HG03066 (cell line): ENCODE data around the gene SORCS3.

Experiments used
- ATAC-seq: cut with Tn5 transposase; IDR thresholded peaks from one replicate; pipeline ENCODE4 v1.9.1; 2021; ENCODE audit warnings: low read depth; ENCODE audit not compliant: unreplicated experiment

SORCS3 gene

DNA sequence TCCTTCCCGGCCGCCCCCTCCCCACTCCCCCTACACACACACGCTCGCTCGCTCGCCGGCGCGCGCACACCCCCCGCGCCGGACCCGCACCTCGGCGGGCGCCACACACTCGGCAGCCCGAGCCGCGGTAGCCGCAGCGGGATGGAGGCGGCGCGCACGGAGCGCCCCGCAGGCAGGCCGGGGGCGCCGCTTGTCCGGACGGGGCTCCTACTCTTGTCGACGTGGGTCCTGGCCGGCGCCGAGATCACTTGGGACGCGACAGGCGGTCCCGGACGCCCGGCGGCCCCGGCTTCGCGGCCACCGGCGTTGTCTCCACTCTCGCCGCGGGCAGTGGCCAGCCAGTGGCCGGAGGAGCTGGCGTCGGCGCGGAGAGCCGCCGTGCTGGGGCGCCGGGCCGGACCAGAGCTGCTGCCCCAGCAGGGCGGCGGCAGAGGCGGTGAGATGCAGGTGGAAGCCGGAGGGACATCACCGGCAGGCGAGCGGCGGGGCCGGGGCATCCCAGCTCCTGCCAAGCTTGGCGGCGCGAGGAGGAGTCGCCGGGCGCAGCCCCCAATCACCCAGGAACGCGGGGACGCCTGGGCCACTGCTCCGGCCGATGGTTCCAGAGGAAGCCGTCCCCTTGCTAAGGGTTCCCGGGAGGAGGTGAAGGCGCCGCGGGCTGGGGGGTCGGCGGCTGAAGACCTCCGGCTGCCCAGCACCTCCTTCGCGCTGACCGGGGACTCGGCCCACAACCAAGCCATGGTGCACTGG lies at the start of gene SORCS3:
Gene SORCS3, plus strand, starts transcription at position 104 of the 750 bp plus-strand sequence.
- no peak for ATAC-seq

DNA sequence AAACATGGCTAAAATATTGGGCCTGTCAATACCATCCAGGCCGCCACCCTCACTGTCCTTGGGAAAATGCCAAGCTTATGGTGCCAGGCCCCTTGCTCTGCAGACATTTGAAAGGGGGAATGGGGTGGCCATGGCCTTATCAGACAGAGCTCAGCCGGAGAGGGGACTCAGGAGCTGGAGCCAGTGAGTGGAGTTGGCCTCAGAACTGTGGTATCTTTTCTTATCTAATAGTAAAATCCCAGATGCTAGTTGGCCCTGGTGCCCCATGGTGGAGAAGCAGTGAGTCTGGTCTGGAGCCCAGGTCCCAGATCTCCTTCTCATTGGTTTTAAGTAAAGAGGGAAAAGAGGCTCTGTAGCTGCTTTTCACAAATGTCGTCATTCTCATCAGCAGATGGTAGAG lies 49.6 kb upstream of the SORCS3 start:
- no peak for ATAC-seq

DNA sequence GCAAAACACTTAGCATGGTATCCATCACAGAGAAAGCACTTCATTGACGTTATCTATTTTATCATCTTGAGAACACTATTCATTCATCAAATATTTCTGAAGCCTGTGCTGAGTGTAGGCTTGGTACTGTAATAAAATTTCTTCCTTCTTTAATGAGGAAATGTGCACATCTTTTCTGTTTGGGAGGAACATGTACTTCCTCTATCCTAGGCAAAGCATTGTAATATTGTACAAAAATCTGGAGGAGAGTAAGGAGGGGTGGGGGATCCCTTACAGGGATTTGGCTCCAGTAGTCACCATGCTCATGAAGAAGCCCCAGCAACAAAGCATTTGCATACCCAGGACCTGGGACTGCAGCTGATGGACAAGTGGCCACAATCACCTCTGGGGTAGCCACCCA lies 39.9 kb upstream of the SORCS3 start:
- no peak for ATAC-seq

DNA sequence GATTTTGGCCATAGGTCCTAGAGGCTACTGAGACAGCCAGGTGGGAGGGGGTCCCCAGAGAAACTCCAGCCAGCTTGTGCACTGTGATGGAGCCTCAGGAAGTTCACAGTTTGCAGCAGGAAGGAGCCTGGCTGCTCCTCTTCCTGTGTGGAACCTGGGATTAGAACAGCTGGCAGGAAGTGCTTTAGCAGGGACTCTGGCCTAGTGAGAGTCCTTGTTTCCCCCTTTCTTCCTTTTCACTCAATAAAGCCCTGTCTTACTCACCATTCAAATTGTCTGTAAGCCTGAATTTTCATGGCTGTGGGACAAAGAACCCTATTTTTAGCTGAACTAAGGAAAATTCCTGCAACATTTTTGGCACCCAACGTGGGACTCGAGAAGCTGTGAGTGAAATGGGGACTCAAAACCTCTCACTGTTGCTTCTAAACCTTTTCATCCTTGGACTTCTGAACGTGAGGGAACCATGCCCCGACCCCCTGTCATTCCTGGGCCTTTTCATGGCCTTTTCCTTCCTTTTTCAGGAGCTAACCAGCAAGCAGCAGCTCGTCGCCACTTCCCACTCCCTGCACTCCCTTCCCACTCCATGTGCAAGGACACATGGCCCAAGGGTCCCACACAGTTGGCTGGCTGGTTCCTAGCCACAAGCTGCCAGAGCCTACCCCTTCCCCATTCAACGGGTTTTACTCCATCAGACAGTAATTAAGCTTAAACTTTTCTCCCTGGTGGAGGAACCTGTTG lies 32.8 kb upstream of the SORCS3 start:
- ATAC-seq: no peak

DNA sequence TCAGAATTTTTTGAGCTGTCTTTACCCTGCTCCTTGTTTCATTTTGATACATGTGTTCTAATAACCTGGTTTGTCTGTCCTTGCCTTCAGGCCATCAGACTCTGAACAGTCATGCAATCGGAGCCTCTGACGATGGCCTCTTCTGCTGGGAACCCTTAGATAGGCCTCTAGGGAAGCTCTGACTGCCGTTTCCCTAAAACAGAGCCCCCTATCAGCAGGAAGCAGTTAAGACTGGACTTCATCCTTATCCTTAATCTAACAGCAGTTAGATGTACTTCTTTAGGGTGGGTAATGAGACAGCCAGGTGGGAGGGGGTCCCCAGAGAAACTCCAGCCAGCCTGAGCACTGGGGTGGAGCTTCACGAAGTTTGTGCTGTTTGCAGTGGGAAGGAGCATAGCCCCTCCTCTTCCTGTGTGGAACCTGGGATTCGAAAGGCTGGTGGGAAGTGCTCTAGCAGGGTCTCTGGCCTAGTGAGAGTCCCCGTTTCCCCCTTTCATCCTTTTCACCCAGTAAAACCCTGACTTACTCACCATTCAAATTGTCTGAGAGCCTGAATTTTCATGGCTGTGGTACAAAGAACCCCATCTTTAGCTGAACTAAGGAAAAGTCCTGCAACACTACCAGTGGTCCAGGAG lies 28.4 kb upstream of the SORCS3 start:
- no peak for ATAC-seq

DNA sequence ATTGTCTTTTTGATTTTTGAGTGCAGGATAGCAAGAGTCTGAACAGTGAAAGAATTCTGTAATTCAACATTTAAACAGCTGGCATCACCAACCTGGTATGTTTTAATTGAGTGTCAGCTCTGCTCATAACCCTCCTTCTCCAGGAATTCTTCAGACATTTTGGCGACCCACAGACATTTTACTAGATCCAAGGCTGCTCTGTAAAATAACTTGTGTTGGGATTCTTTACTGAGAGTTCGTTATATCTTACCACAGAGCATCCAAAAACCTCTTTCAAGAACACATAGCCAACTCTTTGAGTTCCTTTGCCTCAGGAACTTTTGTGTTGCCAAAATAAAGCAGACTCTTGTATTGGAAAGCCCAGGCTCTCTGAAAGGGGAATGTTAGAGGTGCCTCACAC lies 27.7 kb upstream of the SORCS3 start:
- no peak for ATAC-seq

DNA sequence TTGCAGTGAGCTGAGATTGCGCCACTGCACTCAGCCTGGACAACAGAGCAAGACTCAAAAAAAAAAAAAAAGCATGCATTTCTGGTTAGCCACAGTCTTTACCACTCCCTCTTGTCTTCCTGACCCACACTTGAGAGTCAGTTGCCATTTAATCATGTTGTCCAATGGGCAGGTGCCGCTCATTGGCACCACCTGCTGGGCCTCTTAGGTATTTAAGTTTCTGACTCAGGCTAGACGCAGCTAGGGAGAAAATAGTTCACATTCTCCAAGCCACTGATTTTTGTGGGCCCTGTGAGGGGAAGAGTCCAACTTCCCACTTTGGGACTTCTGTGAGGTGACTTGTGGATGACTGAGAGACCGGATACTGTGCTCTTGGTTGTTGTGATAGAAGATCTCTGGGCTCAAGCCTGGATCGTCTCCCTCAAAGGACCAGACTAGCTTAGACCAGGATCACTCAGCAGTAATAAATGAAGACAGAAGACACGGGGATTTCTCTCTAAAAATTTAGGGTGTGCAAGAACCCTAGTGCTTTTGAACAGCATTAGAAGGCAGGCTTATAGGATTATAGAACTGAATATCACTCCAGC lies 26.8 kb upstream of the SORCS3 start:
- no peak for ATAC-seq

DNA sequence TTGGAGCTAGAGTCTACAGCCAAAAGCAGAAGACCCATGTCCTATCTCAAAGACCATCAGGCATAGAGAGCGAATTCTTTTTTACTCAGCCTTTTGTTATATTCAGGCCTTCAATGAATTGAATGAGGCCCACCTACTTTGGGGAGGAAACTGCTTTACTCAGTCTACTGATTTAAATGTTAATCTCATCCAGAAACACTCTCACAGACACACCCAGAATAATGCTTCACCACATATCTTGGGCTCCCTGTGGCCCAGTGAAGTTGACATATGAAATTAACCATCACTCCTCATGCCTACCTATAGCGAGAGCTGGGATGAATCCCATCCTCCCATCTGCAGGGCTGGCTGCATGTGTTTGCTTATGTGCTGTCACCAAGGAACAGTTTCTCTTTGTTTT lies 26.0 kb upstream of the SORCS3 start:
- ATAC-seq: no peak

DNA sequence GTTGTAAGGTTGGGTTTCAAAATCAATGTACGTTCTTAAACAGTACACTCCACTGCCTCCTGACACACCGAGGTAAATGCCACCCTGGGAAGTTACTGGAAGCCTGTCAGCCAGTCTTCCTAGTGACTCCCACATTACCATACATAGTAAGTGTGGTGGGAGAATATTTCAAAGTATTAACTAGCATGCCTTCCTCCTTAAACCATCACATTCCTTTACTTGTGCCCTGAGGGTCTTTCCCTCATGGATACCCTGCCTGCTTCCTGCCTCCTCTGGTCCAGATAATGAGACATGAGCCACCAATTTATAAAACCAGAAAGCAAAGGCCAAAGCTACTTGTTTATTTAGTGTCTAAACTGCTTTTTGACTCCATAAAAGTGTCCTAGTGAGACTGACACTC lies 23.3 kb upstream of the SORCS3 start:
- ATAC-seq: no peak

DNA sequence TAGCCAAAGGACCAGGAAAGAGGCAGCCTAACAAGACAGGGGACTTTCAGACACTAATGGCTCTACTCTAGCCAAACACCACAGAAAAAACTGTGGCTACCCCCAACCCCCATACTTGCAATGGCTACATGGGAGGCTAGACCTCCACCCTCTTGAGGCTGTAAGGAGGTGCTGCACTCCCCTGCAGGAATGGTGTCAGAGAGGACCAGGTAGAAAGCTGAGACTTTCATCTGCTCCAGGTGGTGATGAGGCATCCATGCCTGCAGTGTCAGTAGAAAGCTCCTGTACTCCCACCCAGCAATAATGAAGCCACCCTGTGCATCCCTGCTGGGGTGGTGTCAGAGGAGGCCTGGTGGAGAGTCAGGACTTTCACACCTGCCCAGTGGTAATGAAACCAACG lies 18.9 kb upstream of the SORCS3 start:
- ATAC-seq: no peak

DNA sequence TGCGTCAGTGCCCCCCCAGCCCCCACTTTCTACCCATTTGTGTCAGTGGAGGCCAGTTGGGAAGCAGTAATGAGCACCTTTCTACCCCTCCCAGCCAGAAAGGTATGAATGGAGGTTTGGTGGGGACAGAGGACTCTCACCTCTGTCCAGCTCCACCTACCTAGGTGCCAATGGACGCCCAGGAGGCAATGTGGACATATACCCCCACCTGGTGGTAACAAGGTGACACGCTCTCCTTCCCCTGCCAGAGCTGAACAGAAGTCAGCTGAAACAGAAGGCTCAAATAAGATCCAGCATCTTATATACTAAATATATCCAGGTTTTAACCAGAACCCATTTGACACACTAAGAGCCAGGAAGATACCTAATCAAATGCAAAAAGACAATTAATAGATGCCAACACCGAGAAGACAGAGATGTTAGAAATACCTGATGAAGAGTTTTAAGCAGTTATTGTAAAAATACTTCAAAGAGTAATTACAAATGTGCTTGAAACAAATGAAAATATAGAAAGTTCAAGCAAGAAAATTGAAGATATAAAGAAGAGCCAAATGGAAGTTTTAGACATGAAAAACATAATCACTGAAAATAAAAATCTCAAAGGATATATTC lies 18.4 kb upstream of the SORCS3 start:
- ATAC-seq: no peak

DNA sequence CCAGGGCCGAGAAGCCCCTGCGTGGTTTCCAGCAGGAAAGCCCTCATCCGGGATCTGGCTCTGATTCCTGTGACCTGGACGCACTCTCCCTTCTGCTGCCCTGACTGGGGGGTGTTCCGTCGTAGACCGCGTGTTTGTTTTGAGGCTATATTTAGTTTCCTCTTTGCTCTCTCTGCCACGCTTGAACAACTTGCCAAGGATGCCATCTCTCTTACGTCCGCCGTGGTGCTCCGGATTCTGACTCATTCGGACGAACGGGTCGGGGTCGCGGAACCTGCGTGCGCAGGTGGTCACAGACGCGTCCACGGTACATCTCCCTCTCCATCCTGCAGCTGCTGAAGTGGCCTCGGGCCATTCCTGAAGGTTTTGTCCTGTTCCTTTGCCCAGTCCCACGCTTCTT lies 10.4 kb upstream of the SORCS3 start:
- ATAC-seq: no peak

DNA sequence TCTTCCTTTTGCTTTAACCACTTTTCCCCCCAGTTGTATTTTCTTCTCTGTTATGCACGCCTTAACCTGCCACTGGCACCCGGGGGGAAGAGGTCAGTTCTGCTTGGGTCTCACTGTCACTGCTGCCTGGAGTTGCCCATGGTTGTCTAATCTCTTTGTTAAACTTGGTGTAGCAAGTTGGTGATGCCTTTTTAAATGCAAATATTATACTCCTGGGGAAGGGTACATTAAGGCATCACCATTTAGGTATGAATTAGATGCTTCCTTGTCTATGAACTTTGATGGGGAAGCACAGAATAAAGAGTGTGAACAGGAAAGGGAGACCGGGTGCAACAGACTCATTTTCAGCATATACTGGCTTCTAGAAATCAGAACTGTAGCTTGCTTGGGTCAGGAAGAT lies 9.1 kb upstream of the SORCS3 start:
- ATAC-seq: no peak

DNA sequence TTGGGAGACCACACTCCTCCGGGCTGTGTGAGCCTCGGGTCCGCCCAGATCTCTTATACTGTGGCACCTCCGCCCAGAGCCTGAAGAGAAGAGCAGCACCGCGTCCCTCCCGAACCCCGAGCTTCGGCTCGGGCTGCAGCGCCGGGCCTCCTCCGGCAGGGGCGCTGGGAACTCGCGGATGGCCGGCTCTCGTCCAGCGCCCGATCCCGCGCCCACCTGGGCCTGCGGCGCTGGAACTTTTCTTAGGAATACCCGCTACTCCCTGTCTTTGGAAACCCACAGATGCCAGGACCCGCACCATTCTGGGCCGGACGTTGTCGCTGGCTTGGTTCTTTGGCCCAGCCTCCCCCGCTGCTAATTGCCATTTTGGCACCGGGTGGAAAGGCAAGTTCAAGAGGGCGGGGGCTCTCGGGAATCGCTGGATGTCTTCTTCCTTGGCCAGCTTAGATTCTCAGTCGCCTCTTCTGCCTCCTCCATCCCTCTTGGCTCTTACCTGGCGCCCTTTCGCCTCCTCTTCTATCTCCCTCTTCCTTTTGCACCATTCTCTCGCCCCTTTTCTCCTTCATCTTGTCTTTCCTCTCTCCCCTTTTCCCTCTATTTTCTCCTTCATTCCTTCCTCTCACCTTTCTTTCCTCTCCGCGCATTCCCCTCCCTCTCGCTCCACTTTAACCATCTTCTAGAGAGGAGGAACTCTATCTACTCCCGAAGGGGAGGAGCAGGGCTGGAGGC lies 2.1 kb upstream of the SORCS3 start:
- ATAC-seq: no peak

DNA sequence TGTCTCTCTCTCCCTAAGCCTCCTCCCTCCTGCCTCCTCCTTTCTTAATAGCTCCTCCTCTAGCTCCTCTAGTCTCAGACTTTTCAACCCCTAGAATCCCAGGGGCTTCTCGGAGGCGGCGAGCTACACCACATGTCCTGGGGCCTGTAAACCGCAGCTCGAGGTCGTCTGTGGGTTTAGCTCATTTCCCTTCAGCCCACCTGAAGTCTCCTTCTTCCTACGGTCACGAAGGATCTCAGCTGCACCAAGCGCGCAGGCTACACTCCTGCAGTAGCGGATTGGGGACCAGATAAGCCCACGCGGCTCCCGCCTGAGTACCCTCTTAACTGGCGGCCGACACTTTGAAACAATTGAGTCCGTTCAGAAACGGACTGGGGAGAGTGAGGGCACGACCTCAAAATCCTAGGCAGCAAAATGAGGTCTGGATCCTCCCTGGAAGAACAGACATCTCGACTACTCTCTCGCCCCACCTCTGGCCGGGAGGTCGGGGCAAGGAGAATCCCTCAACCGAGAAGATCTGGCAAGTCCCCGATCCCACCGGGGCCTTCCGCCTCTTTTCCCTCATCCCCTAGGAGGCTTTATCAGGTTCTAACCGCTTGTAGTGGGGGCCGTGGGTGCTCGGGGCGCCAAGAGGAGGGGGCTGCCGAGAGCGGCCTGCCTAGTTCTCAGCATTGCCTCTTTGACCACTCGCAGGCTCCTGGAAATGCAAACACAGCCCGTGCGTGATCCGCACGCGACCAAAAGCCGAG lies 1.3 kb upstream of the SORCS3 start:
- no peak for ATAC-seq

DNA sequence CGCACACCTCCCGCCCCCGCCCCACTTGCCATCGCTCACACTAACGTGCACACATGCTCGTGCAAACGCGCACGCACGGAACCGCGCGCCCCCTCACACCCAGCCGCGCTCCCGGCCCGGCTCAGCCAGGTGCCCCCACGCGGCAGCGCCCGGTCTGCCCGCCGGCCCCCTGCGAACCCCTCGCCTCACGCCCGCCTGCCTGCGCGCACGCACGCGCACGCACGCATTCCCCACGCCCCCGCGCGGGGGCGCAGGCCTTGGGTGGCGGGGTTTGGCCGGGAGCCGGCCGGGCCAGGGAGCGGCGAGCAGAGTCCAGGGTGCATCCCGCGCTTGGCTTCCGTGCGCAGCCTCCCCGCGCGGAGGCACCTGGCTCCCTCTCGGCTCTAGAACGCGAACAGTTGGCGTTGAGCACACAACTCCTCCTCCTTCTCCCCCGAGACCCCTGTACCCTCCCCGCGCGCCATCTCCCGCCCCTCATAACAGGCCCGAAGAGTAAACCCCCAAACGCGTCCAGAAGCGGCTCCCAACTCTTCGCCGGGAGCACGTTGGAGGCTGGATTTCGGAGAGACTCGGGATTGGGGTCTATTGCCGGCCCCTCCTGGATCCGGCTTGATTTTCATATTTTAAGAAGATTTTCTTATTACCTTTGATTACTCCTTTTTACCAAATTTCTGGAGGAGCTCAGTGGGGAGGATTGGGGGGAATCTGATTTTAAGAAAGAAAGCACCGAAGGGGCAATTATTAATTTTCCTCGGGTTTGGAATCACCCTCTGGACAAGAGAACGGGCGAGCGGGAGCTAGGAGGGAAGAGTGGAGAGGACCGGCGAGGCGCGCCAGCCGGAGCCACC lies 527 bp upstream of the SORCS3 start:
- no peak for ATAC-seq

DNA sequence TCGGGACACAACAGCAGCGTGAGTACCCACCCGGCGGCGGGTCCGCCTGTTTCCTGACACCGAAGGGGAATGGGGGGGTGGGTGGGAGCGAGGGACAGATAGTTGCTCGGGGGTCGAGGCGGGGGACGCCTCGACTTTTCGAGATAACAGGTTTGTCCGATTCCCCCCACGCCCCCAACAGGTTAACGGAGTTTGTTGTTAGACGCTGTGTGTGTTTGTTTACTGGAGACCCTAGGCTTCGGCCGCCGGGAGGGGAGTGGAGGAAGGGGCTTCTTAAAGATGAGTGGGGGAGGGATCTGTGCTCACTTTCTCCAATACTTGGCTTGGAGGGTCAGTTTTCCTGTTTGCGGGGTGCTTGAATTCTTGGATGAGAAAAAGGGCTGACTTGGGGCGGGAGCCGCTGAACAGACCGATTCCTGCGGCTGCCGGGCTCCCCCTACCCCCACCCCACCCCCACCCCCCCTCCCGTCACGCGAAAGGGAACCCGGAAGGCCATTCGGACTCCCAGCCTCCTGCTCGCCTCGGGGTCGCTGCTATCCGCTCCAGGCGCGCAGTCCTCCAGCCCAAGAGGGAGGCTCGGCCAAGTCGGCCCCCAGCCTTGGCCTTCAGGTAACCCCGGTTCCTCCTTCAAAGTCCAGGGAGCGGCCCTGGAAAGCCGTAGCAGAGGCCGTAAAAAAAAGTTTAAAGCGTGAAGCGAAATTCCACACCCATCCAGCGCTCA lies 1.0 kb downstream of the SORCS3 start:
- no peak for ATAC-seq

DNA sequence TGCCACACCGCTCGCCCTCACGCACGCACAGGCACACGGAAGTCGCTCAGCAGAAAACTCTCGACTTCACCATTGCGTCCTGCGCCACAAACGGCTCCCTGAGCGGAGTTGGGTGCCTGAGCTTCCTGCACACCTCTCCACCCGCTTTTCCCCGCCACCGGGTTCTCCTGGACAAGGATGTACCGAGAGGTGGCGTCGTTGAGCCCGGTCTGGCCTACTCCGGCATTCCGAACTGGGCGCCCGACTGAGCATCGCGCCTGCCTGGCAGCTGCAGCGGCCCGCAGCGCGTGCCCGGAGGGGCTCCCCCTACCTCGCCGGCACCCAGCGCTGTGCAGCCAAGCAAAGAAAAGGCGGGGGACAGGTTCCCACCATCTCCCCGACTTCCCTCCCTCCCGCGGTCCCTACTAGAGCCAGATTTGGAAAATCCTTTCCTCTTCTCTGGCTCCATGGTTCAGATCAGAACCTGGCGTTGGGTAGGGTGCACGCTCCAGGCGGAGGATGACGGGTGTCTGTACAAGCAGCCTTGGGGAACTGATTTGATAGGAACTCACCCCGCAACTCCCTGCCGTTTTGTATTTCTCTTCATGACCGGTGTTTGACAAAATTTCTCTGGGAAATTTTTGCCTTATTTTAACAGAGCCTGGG lies 1.7 kb downstream of the SORCS3 start:
- no peak for ATAC-seq
